Cardiac muscle cell (in vitro differentiated cells and primary cell): ENCODE data around the gene CPPED1. TPM values are rescaled to one million over a fixed set of nuclear protein-coding genes. Genes with fewer than 3 reads are reported as not detected.
A peak's percentile ranks its signal among the peaks of the same experiment; 100 is the strongest.

Experiments used
- DNase-seq, 2 donors: peaks; one replicate each; pipeline versions ENCODE4 v3.0.0 to v3.0.0-alpha.2; 2010 to 2017; ENCODE audit warnings: low read depth in 1 of 2, low spot score in 1 of 2
- H3K27ac ChIP-seq: fragments of 200-600 bp; sonication (generic); 2 replicates; pipeline ENCODE4 v1.5.1; 2016
- H3K27me3 ChIP-seq: fragments of 200-600 bp; sonication (generic); 2 replicates; pipeline ENCODE4 v1.6.0; 2016; ENCODE audit warnings: control low read depth
- H3K36me3 ChIP-seq: fragments of 200-600 bp; sonication (generic); 2 replicates; pipeline ENCODE4 v1.5.1; 2016; ENCODE audit warnings: control low read depth
- H3K4me1 ChIP-seq: fragments of 200-600 bp; sonication (generic); 2 replicates; pipeline ENCODE4 v1.8.1; 2017; ENCODE audit warnings: low read depth, mild to moderate bottlenecking, mixed run types
- H3K4me3 ChIP-seq: fragments of 200-600 bp; sonication (generic); 2 replicates; pipeline ENCODE4 v1.5.1; 2016; ENCODE audit warnings: mild to moderate bottlenecking
- H3K9me3 ChIP-seq: fragments of 200-600 bp; sonication (generic); 2 replicates; pipeline ENCODE4 v1.5.1; 2017; ENCODE audit warnings: low read depth, mild to moderate bottlenecking, control low read depth
- CTCF ChIP-seq: IDR thresholded peaks from 2 replicates; pipeline ENCODE4 v1.5.1; 2012; ENCODE audit warnings: low read depth, mild to moderate bottlenecking, low read length
- polyA plus RNA-seq: library from polyadenylated mRNA; unstranded; fragments of >200 nt; fragmentation: Nextera tagmentation; extraction: Ambion mirVana; gene quantifications from 2 replicates; pipeline ENCODE4 v1.2.1, GENCODE V29; 2016
- total RNA-seq: library from RNA; depleted of rRNA; stranded (reverse); fragments of >200 nt; gene quantifications from 2 replicates; pipeline ENCODE4 v1.2.3, GENCODE V29; 2016

CPPED1 gene
- total and polyA plus RNA-seq, 2 experiments from 2014 or later, result 10.0 to 12.0 TPM

GRCh38 chr16:12758670-12759558 lies 44.8 kb downstream of the CPPED1 start:
- Histone ChIP-seq H3K27me3 (no peaks in the 10 kb centered on the region), H3K4me1 (peaks cover 20% of the 10 kb centered on the region), H3K36me3 (no peaks in the 10 kb centered on the region), H3K4me3 (no peak overlapping the region), H3K9me3 (no peaks in the 10 kb centered on the region), H3K27ac (peak overlapping the region; percentile 69)
- no peak for DNase-seq
- no peak for TF ChIP-seq CTCF

GRCh38 chr16:12758031-12758669 lies 45.5 kb downstream of the CPPED1 start:
- H3K4me3 ChIP-seq, result no peak overlapping the region
- peak in 1 of 2 donors; percentile 67 for DNase-seq
- no peaks in the 10 kb centered on the region for H3K27me3 ChIP-seq
- H3K36me3 ChIP-seq, result no peaks in the 10 kb centered on the region
- H3K27ac ChIP-seq, result peak overlapping the region; percentile 69
- no peaks in the 10 kb centered on the region for H3K9me3 ChIP-seq
- no peak for TF ChIP-seq CTCF
- peaks cover 15% of the 10 kb centered on the region for H3K4me1 ChIP-seq

GRCh38 chr16:12757546-12757945 lies 46.1 kb downstream of the CPPED1 start:
- H3K36me3 ChIP-seq, result no peaks in the 10 kb centered on the region
- TF ChIP-seq CTCF, result no peak
- H3K9me3 ChIP-seq, result no peaks in the 10 kb centered on the region
- peak overlapping the region; percentile 69 for H3K27ac ChIP-seq
- H3K4me3 ChIP-seq, result no peak overlapping the region
- peaks cover 21% of the 10 kb centered on the region for H3K4me1 ChIP-seq
- no peaks in the 10 kb centered on the region for H3K27me3 ChIP-seq
- no peak for DNase-seq

GRCh38 chr16:12754824-12755543 lies 48.7 kb downstream of the CPPED1 start:
- no peak for TF ChIP-seq CTCF
- no peak overlapping the region for H3K27ac ChIP-seq

GRCh38 chr16:12753203-12754023 lies 50.3 kb downstream of the CPPED1 start:
- H3K36me3 ChIP-seq, result no peaks in the 10 kb centered on the region
- no peak overlapping the region for H3K27ac ChIP-seq
- no peak for DNase-seq
- H3K27me3 ChIP-seq, result no peaks in the 10 kb centered on the region
- no peak overlapping the region for H3K4me3 ChIP-seq
- no peak for TF ChIP-seq CTCF
- H3K4me1 ChIP-seq, result peaks cover 25% of the 10 kb centered on the region
- H3K9me3 ChIP-seq, result no peaks in the 10 kb centered on the region

More at GRCh38 chr16:12754824-12755543, 48.7 kb downstream of the CPPED1 start:
- Histone ChIP-seq H3K4me1 (peaks cover 30% of the 10 kb centered on the region), H3K9me3 (no peaks in the 10 kb centered on the region), H3K4me3 (no peak overlapping the region), H3K36me3 (no peaks in the 10 kb centered on the region), H3K27me3 (no peaks in the 10 kb centered on the region)
- DNase-seq, result no peak
